ENCODE data around the gene TENM4.

The TENM4 gene

GRCh38 chr11:79159657-79160450 is 281.0 kb downstream of the TENM4 start:
- TF ChIP-seq SIN3A (IDR thresholded peaks at IDR 0.05; ENCODE audit: borderline replicate concordance, insufficient read depth, low read length) (no peak), FOXP2 (optimal IDR thresholded peaks at IDR 0.05; ENCODE audit: borderline replicate concordance, extremely low read depth, extremely low read length, insufficient read depth) (no peak), REST (IDR thresholded peaks at IDR 0.05; ENCODE audit: insufficient read depth in 1 of 2, low read depth in 2 of 2, low read length in 2 of 2) (no peak), POLR2AphosphoS5 (IDR thresholded peaks at IDR 0.05; ENCODE audit: low read depth, low read length) (no peak), TAF1 (IDR thresholded peaks at IDR 0.05; ENCODE audit: borderline replicate concordance, insufficient read depth, low read length) (no peak)

DNA sequence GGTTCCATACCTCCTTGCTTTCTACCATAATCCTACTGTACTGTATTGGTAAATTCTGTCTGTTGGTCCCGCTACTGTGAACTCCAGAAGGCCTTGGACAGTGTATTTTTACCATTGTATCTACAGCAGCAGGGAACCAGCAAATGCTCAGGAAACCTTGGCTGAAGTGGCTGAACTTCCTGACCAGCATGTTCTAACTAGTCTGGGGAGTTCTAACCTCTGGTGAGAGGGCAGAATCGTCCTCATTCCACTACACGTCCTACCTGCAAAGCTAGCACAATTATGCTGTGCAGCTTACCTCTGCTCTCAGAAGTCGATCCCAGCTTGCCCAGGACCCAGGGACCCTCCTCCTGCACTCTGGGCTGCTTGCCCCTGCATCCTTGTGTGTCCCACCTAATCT is 283.1 kb downstream of the TENM4 start:
- TF ChIP-seq POLR2AphosphoS5 (IDR thresholded peaks at IDR 0.05; ENCODE audit: low read depth, low read length): no peak
- TF ChIP-seq SIN3A (IDR thresholded peaks at IDR 0.05; ENCODE audit: borderline replicate concordance, insufficient read depth, low read length): no peak
- no peak for TF ChIP-seq TAF1 (IDR thresholded peaks at IDR 0.05; ENCODE audit: borderline replicate concordance, insufficient read depth, low read length)
- TF ChIP-seq FOXP2 (optimal IDR thresholded peaks at IDR 0.05; ENCODE audit: borderline replicate concordance, extremely low read depth, extremely low read length, insufficient read depth): no peak
- TF ChIP-seq REST (IDR thresholded peaks at IDR 0.05; ENCODE audit: insufficient read depth in 1 of 2, low read depth in 2 of 2, low read length in 2 of 2): no peak

- no peak for TF ChIP-seq FOXP2 (optimal IDR thresholded peaks at IDR 0.05; ENCODE audit: borderline replicate concordance, extremely low read depth, extremely low read length, insufficient read depth)
- no peak for TF ChIP-seq REST (IDR thresholded peaks at IDR 0.05; ENCODE audit: insufficient read depth in 1 of 2, low read depth in 2 of 2, low read length in 2 of 2)
- no peak for TF ChIP-seq TAF1 (IDR thresholded peaks at IDR 0.05; ENCODE audit: borderline replicate concordance, insufficient read depth, low read length)
- TF ChIP-seq POLR2AphosphoS5 (IDR thresholded peaks at IDR 0.05; ENCODE audit: low read depth, low read length): no peak
- TF ChIP-seq SIN3A (IDR thresholded peaks at IDR 0.05; ENCODE audit: borderline replicate concordance, insufficient read depth, low read length): no peak
Observed at GRCh38 chr11:79156031-79156430, 284.8 kb downstream of the TENM4 start.

- TF ChIP-seq REST (IDR thresholded peaks at IDR 0.05; ENCODE audit: insufficient read depth in 1 of 2, low read depth in 2 of 2, low read length in 2 of 2) (no peak), FOXP2 (optimal IDR thresholded peaks at IDR 0.05; ENCODE audit: borderline replicate concordance, extremely low read depth, extremely low read length, insufficient read depth) (no peak), SIN3A (IDR thresholded peaks at IDR 0.05; ENCODE audit: borderline replicate concordance, insufficient read depth, low read length) (no peak), TAF1 (IDR thresholded peaks at IDR 0.05; ENCODE audit: borderline replicate concordance, insufficient read depth, low read length) (no peak), POLR2AphosphoS5 (IDR thresholded peaks at IDR 0.05; ENCODE audit: low read depth, low read length) (no peak)
Observed at GRCh38 chr11:79155237-79155636, 285.6 kb downstream of the TENM4 start.
